Vagina (tissue), 2 donors: Measurements from ENCODE around the gene GPR4. TPM values are rescaled to one million over a fixed set of nuclear protein-coding genes. Genes with fewer than 3 reads are reported as not detected.

Experiments
- DNase-seq, 2 donors: peaks; one replicate each; pipeline ENCODE4 v3.0.0-alpha.2; 2017; ENCODE audit errors: extremely low spot score in 2 of 2
- H3K27ac ChIP-seq: fragments of 200-600 bp; sonication (generic); one replicate; pipeline ENCODE4 v1.5.1; 2019
- H3K27me3 ChIP-seq: fragments of 200-600 bp; sonication (generic); one replicate; pipeline ENCODE4 v1.5.1; 2019
- H3K36me3 ChIP-seq, 2 donors: fragments of 200-600 bp; sonication (generic); one replicate each; pipeline ENCODE4 v1.5.1; 2017 to 2019
- H3K4me1 ChIP-seq: fragments of 200-600 bp; sonication (generic); one replicate; pipeline ENCODE4 v1.5.1; 2019
- H3K4me3 ChIP-seq, 2 donors: fragments of 200-600 bp; sonication (generic); 1 replicate in 1 of 2; 2 replicates in 1 of 2; pipeline ENCODE4 v1.5.1; 2016 to 2019
- H3K9me3 ChIP-seq: fragments of 200-600 bp; sonication (generic); one replicate; pipeline ENCODE4 v1.5.1; 2019
- POLR2A ChIP-seq, 2 donors: fragments of 450-650 bp; IDR thresholded peaks; one replicate each; pipeline ENCODE4 v1.6.1; 2017; ENCODE audit warnings: antibody characterized with exemption in 2 of 2, mild to moderate bottlenecking in 2 of 2, moderate library complexity in 2 of 2
- POLR2AphosphoS5 ChIP-seq, 2 donors: sonication (generic); formaldehyde crosslinking; IDR thresholded peaks; one replicate each; pipeline ENCODE4 v1.9.0; 2017; ENCODE audit warnings: antibody characterized with exemption in 2 of 2, mild to moderate bottlenecking in 2 of 2, low read depth in 1 of 2; ENCODE audit not compliant: insufficient read depth in 1 of 2
- intact Hi-C: fragments of 100-400 bp; cut with DNase I; formaldehyde crosslinking; loops from one replicate; pipeline ENCODE4 v1.15.1; 2023
- total RNA-seq: library from RNA; depleted of rRNA; stranded (reverse); fragments of >200 nt; gene quantifications from one replicate; pipeline ENCODE4 v1.2.3, GENCODE V29; 2016
- TF ChIP-seq, protein P1 (sequence below), 3 experiments: fragments of 450-650 bp in 2 of 3; fragments of 200-600 bp in 1 of 3; sonication (generic) in 1 of 3; IDR thresholded peaks; one replicate each; pipeline ENCODE4 v1.5.1; 2017 to 2019; ENCODE audit warnings: antibody characterized with exemption in 3 of 3, mild to moderate bottlenecking in 2 of 3, moderate library complexity in 2 of 3

Gene GPR4
- total RNA-seq, 1 donor from 2014 or later, result 3.4 TPM

DNA sequence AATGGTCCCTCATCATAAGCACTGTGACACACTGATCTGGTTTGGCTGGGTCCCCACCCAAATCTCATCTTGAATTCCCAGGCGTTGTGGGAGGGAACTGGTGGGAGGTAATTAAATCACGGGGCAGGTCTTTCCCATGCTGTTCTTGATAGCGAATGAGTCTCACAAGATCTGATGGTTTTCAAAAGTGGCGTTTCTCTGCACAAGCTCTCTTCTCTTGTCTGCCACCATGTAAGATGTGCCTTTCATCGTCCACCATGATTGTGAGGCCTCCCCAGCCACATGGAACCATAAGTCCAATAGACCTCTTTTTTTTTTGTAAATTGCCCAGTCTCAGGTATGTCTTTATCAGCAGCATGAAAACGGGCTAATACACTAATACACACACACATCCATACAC, 6.9 kb upstream of the GPR4 start:
- Histone ChIP-seq H3K36me3 (peaks cover 0 to 45% of the 10 kb centered on the region in 2 donors), H3K27me3 (no peaks in the 10 kb centered on the region), H3K27ac (no peak overlapping the region), H3K4me1 (peaks cover 15% of the 10 kb centered on the region), H3K4me3 (no peak overlapping the region), H3K9me3 (no peaks in the 10 kb centered on the region)
- TF ChIP-seq, protein P1, sequence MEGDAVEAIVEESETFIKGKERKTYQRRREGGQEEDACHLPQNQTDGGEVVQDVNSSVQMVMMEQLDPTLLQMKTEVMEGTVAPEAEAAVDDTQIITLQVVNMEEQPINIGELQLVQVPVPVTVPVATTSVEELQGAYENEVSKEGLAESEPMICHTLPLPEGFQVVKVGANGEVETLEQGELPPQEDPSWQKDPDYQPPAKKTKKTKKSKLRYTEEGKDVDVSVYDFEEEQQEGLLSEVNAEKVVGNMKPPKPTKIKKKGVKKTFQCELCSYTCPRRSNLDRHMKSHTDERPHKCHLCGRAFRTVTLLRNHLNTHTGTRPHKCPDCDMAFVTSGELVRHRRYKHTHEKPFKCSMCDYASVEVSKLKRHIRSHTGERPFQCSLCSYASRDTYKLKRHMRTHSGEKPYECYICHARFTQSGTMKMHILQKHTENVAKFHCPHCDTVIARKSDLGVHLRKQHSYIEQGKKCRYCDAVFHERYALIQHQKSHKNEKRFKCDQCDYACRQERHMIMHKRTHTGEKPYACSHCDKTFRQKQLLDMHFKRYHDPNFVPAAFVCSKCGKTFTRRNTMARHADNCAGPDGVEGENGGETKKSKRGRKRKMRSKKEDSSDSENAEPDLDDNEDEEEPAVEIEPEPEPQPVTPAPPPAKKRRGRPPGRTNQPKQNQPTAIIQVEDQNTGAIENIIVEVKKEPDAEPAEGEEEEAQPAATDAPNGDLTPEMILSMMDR (IDR thresholded peaks at IDR 0.05), result no peak
- no peak for TF ChIP-seq POLR2AphosphoS5 (IDR thresholded peaks at IDR 0.05; ENCODE audit: insufficient read depth in 1 of 2, low read depth in 1 of 2)
- no peak for TF ChIP-seq POLR2A (IDR thresholded peaks at IDR 0.05)
- intact Hi-C loops, result loop anchor here (5.0 kb wide), 1 partner anchor 33 kb away; no protein-coding TSS in a partner anchor
- no peak for DNase-seq

- peak overlapping the region; percentile 24 for H3K27ac ChIP-seq
- peaks cover 11% of the 10 kb centered on the region for H3K4me1 ChIP-seq
- TF ChIP-seq, protein P1 (IDR thresholded peaks at IDR 0.05), result peak; percentile 55 to 75 (median 74)
- TF ChIP-seq POLR2A (IDR thresholded peaks at IDR 0.05), result no peak
- peak; percentile 41 to 71 for TF ChIP-seq POLR2AphosphoS5 (IDR thresholded peaks at IDR 0.05; ENCODE audit: insufficient read depth in 1 of 2, low read depth in 1 of 2)
- peak overlapping the region in 1 of 2 donors; percentile 41 for H3K4me3 ChIP-seq
- H3K9me3 ChIP-seq, result no peaks in the 10 kb centered on the region
- no peak for DNase-seq
- H3K27me3 ChIP-seq, result peaks cover 1% of the 10 kb centered on the region
- H3K36me3 ChIP-seq, result peaks cover 0 to 33% of the 10 kb centered on the region in 2 donors
- intact Hi-C loops, result loop anchor here (5.0 kb wide), 1 partner anchor 35 kb away; no protein-coding TSS in a partner anchor
These were observed 5.3 kb upstream of the GPR4 start for GRCh38 chr19:45607071-45608029.

DNA sequence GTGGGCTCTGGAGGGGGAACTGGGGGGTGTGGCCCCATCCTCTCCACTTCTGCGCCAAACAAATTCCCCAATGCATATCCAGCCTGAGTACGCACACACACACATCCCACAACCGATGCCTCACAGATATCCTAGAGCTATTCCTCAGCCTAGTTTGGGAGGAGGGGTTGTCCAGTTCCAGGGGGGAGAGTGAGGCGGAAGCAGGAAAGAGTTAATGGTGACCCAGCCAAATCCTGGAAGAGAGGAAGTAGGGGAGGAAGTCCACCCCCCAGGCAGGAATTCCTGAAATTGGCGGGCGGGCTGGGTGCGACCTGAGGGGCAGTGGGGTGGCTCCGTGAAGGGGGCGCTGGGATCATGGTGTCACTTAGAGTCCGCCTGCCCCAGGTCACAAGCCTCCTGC, 897 bp downstream of the GPR4 start:
- Histone ChIP-seq H3K36me3 (no peaks in the 10 kb centered on the region), H3K27me3 (peaks cover 11% of the 10 kb centered on the region), H3K4me3 (peak overlapping the region; percentile 32 to 36)

DNA sequence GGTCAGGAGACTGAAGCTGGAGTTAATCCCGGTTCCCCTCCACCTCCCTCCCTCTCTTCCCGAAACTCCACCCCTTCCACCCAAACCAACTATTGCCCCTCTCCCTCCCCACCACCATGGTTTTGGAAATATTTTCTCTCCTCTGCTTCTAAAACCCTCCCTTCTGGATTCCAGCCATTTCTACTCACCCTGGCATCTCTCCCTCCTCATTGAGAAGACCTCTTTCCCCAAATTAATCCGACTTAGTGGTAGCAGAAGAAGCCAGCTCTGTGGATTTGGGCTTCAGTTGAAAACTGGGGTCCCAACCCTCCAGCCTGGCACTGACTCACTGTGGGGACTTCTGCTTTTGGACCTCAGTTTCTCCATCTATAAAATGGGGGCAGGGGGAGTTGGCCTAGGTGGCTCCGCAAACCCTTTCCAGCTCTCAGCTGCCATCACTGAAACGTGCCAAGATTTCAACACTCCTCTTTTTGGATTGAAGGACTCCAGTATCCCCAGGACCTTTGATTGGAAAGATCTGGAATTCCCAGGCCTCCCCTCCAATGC, 1.6 kb downstream of the GPR4 start:
- no peaks in the 10 kb centered on the region for H3K36me3 ChIP-seq
- no peak overlapping the region for H3K27ac ChIP-seq
- H3K4me1 ChIP-seq, result peaks cover 7% of the 10 kb centered on the region
- intact Hi-C loops, result no loop called here
- no peaks in the 10 kb centered on the region for H3K9me3 ChIP-seq
- H3K27me3 ChIP-seq, result peaks cover 11% of the 10 kb centered on the region
- TF ChIP-seq, protein P1 (IDR thresholded peaks at IDR 0.05), result no peak
- no peak for TF ChIP-seq POLR2A (IDR thresholded peaks at IDR 0.05)
- no peak for TF ChIP-seq POLR2AphosphoS5 (IDR thresholded peaks at IDR 0.05; ENCODE audit: insufficient read depth in 1 of 2, low read depth in 1 of 2)
- no peak for DNase-seq
- H3K4me3 ChIP-seq, result no peak overlapping the region

More for the DNA sequence above, 897 bp downstream of the GPR4 start:
- intact Hi-C loops, result no loop called here
- no peak overlapping the region for H3K27ac ChIP-seq
- no peaks in the 10 kb centered on the region for H3K9me3 ChIP-seq
- no peak for DNase-seq
- H3K4me1 ChIP-seq, result peaks cover 7% of the 10 kb centered on the region
- TF ChIP-seq, protein P1 (IDR thresholded peaks at IDR 0.05), result no peak
- TF ChIP-seq POLR2A (IDR thresholded peaks at IDR 0.05) (no peak), POLR2AphosphoS5 (IDR thresholded peaks at IDR 0.05; ENCODE audit: insufficient read depth in 1 of 2, low read depth in 1 of 2) (no peak)
